Lung (tissue), 12 donors: ENCODE results near the gene PRPSAP1. TPM values are rescaled to one million over a fixed set of nuclear protein-coding genes. Genes with fewer than 3 reads are reported as not detected.

Source experiments
- ATAC-seq: fragments of 200-7000 bp; cut with Tn5 transposase; one replicate; pipeline ENCODE4 v1.9.1; 2020; ENCODE audit warnings: moderate number of reproducible peaks; ENCODE audit not compliant: insufficient read depth, low FRiP score
- DNase-seq, 3 donors: peaks; one replicate each; pipeline ENCODE4 v3.0.0-alpha.2; 2013 to 2017
- H3K27ac ChIP-seq, 2 donors: one replicate each; pipeline ENCODE4 v1.5.1; 2013; ENCODE audit warnings: mild to moderate bottlenecking in 2 of 2, moderate library complexity in 2 of 2, control low read depth in 1 of 2, inconsistent platforms in 1 of 2, low read depth in 1 of 2, low read length in 1 of 2
- H3K27me3 ChIP-seq, 3 donors: one replicate each; pipeline ENCODE4 v1.5.1; 2013; ENCODE audit warnings: low read length in 2 of 3; ENCODE audit not compliant: control insufficient read depth in 3 of 3, insufficient read depth in 3 of 3
- H3K36me3 ChIP-seq, 4 donors: one replicate each; pipeline ENCODE4 v1.5.1; 2013; ENCODE audit warnings: low read length in 4 of 4, mild to moderate bottlenecking in 1 of 4, moderate library complexity in 1 of 4; ENCODE audit not compliant: control insufficient read depth in 4 of 4, insufficient read depth in 4 of 4
- H3K4me1 ChIP-seq, 5 donors: one replicate each; pipeline ENCODE4 v1.5.1; 2013; ENCODE audit warnings: low read length in 5 of 5, mild to moderate bottlenecking in 2 of 5, moderate library complexity in 1 of 5; ENCODE audit not compliant: control insufficient read depth in 5 of 5, insufficient read depth in 5 of 5
- H3K4me3 ChIP-seq: one replicate; pipeline ENCODE4 v1.5.1; 2013; ENCODE audit warnings: mild to moderate bottlenecking, control low read depth, moderate library complexity
- H3K9ac ChIP-seq, 2 donors: one replicate each; pipeline ENCODE4 v1.5.1; 2013; ENCODE audit warnings: low read length in 2 of 2, control low read depth in 1 of 2; ENCODE audit not compliant: insufficient read depth in 1 of 2
- H3K9me3 ChIP-seq, 4 donors: one replicate each; pipeline ENCODE4 v1.5.1; 2013; ENCODE audit warnings: low read length in 3 of 4, mild to moderate bottlenecking in 1 of 4, moderate library complexity in 1 of 4; ENCODE audit not compliant: control insufficient read depth in 4 of 4, insufficient read depth in 3 of 4
- WGBS, 2 donors: extraction: QIAGEN DNeasy Blood & Tissue Kit; methylation state at CpG; one replicate each; pipeline ENCODE4 v1.1.7; 2013; 5-methylcytosine and 5-hydroxymethylcytosine counted together
- polyA plus RNA-seq, 2 donors: library from polyadenylated mRNA; stranded (reverse); fragments of 200-250 nt; gene quantifications; one replicate each; pipeline ENCODE4 v1.2.1, GENCODE V29; 2013
- total RNA-seq, 2 donors: library from RNA; depleted of rRNA in 1 of 2; stranded (reverse); fragments of >200 nt in 1 of 2; gene quantifications; one replicate each; pipeline ENCODE4 v1.2.1, GENCODE V29; 2014 to 2021
- TF ChIP-seq, protein P1 (sequence below): IDR thresholded peaks from 2 replicates; pipeline ENCODE4 v1.5.1; 2012; ENCODE audit warnings: mild to moderate bottlenecking; ENCODE audit errors: control extremely low read depth, extremely low read depth
- donor health status: control.
- donor health status: control.
- donor health status: Bipolar disorder and iron deficiency.
- donor health status: healthy.
- donor health status: DM: yes; HTN: yes; CAD: no.

PRPSAP1 gene
- total and polyA plus RNA-seq, 4 donors, result 29.8 to 74.7 (median 34.6) TPM

DNA sequence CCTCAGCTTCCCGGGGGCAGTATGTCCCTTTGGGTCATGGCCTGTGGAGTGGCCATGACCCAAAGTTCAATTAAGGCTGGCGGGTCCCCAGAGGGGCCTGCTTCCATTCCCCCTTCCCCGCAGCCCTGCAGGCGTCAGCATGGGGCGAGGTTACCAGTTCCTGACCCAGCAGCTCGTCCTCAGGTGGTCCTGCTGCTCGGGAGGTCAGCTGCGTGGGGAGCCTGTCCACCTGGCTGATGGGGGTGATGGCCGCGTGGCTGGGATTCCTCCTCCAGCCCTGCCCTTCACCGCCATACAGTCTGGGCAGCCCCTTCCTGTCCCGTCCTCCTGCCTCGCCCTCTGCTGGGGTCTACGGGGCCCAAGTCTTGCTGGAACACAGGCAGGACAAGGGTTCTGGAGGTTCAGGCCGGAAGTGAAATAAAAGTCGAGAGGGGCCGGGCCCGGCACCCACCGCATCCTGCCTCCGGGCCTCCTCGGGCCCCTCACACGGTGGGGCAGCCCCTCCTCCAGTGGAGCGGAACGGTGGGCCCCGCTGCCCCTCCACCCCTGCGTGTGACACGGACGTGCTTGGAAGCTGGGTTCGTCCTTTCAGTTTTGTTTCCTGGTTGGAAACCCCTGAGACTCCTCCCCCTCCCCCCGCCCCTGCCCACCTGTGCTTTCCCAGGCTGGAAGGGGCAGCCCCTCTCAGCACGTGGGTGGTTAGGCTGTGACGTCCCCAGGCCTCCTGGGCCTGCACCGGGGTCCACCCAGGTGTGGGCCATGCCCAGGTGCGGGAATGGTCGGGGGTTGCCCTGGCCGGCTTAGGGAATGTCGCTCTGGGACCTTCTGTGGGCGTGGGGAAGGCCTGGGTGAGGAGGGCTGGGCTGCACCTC, 81.8 kb downstream of the PRPSAP1 start:
- Histone ChIP-seq H3K36me3 (peaks cover 0 to 12% (median 8%) of the 10 kb centered on the region in 4 donors), H3K27me3 (no peaks in the 10 kb centered on the region), H3K4me1 (peaks cover 0 to 55% (median 26%) of the 10 kb centered on the region in 5 donors), H3K9me3 (no peaks in the 10 kb centered on the region), H3K27ac (peak overlapping the region in 1 of 2 donors; percentile 80), H3K9ac (peak overlapping the region in 1 of 2 donors; percentile 43), H3K4me3 (no peak overlapping the region)
- ATAC-seq (no peak), DNase-seq (peak; percentile 66 to 76 (median 74))
- 10 to 11% methylated on average over 37 to 38 of the region's 38 CpGs for WGBS, 2 donors
- TF ChIP-seq, protein P1, sequence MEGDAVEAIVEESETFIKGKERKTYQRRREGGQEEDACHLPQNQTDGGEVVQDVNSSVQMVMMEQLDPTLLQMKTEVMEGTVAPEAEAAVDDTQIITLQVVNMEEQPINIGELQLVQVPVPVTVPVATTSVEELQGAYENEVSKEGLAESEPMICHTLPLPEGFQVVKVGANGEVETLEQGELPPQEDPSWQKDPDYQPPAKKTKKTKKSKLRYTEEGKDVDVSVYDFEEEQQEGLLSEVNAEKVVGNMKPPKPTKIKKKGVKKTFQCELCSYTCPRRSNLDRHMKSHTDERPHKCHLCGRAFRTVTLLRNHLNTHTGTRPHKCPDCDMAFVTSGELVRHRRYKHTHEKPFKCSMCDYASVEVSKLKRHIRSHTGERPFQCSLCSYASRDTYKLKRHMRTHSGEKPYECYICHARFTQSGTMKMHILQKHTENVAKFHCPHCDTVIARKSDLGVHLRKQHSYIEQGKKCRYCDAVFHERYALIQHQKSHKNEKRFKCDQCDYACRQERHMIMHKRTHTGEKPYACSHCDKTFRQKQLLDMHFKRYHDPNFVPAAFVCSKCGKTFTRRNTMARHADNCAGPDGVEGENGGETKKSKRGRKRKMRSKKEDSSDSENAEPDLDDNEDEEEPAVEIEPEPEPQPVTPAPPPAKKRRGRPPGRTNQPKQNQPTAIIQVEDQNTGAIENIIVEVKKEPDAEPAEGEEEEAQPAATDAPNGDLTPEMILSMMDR, result no peak

GRCh38 chr17:76270770-76271668, 82.7 kb downstream of the PRPSAP1 start:
- Histone ChIP-seq H3K27ac (peak overlapping the region in 1 of 2 donors; percentile 80), H3K9ac (peak overlapping the region in 1 of 2 donors; percentile 43), H3K27me3 (no peaks in the 10 kb centered on the region), H3K4me1 (peaks cover 0 to 63% (median 31%) of the 10 kb centered on the region in 5 donors), H3K4me3 (no peak overlapping the region), H3K9me3 (no peaks in the 10 kb centered on the region), H3K36me3 (peaks cover 0 to 12% (median 8%) of the 10 kb centered on the region in 4 donors)
- 85 to 88% methylated on average over 14 of the region's 14 CpGs for WGBS, 2 donors
- ATAC-seq (no peak), DNase-seq (no peak)
- TF ChIP-seq, protein P1, result no peak

GRCh38 chr17:76270127-76270592, 83.6 kb downstream of the PRPSAP1 start:
- H3K27ac ChIP-seq, result no peak overlapping the region
- H3K4me1 ChIP-seq, result peaks cover 0 to 63% (median 31%) of the 10 kb centered on the region in 5 donors
- DNase-seq, result no peak

More at GRCh38 chr17:76270127-76270592, 83.6 kb downstream of the PRPSAP1 start:
- no peak for ATAC-seq
- 85 to 89% methylated on average over 26 of the region's 26 CpGs for WGBS, 2 donors
- no peak overlapping the region for H3K4me3 ChIP-seq
- H3K9ac ChIP-seq, result no peak overlapping the region
- TF ChIP-seq, protein P1, result no peak
- no peaks in the 10 kb centered on the region for H3K9me3 ChIP-seq
- peaks cover 0 to 12% (median 8%) of the 10 kb centered on the region in 4 donors for H3K36me3 ChIP-seq
- H3K27me3 ChIP-seq, result no peaks in the 10 kb centered on the region
